GM12865 (cell line): Measurements from ENCODE around the gene CAPN2.

Source experiments
- DNase-seq: peaks from one replicate; pipeline ENCODE4 v3.0.0; 2010; ENCODE audit warnings: low read depth
- H3K4me3 ChIP-seq: 2 replicates; pipeline ENCODE4 v1.5.1; 2011; ENCODE audit warnings: mild to moderate bottlenecking, low read depth, low read length, control low read depth
- CTCF ChIP-seq: IDR thresholded peaks from 2 replicates; pipeline ENCODE4 v1.5.1; 2011; ENCODE audit warnings: low read length, control low read depth, low read depth, inconsistent platforms; ENCODE audit not compliant: insufficient read depth; ENCODE audit errors: missing control alignments

Gene CAPN2

GRCh38 chr1:223725578-223725977, 13.2 kb downstream of the CAPN2 start:
- peak; percentile 71 for DNase-seq
- no peak for TF ChIP-seq CTCF

GRCh38 chr1:223726380-223727001, 14.2 kb downstream of the CAPN2 start:
- TF ChIP-seq CTCF = no peak
- peak overlapping the region; percentile 15 for H3K4me3 ChIP-seq
- DNase-seq = peak; percentile 93

More at GRCh38 chr1:223725578-223725977, 13.2 kb downstream of the CAPN2 start:
- no peak overlapping the region; the same call in 1 of the 2 replicates for H3K4me3 ChIP-seq

GRCh38 chr1:223727541-223727940, 15.2 kb downstream of the CAPN2 start:
- DNase-seq = no peak
- no peak for TF ChIP-seq CTCF
- H3K4me3 ChIP-seq = no peak overlapping the region

GRCh38 chr1:223729906-223730305, 17.6 kb downstream of the CAPN2 start:
- no peak for TF ChIP-seq CTCF
- DNase-seq = no peak

GRCh38 chr1:223730479-223731132, 18.3 kb downstream of the CAPN2 start:
- DNase-seq = no peak
- no peak for TF ChIP-seq CTCF
- H3K4me3 ChIP-seq = no peak overlapping the region

More at GRCh38 chr1:223729906-223730305, 17.6 kb downstream of the CAPN2 start:
- H3K4me3 ChIP-seq = no peak overlapping the region

- no peak for TF ChIP-seq CTCF
- DNase-seq = no peak
- H3K4me3 ChIP-seq = no peak overlapping the region
Observed at GRCh38 chr1:223731133-223731770, 18.9 kb downstream of the CAPN2 start.
